ENCODE results near the gene SH2D1B.

DNA sequence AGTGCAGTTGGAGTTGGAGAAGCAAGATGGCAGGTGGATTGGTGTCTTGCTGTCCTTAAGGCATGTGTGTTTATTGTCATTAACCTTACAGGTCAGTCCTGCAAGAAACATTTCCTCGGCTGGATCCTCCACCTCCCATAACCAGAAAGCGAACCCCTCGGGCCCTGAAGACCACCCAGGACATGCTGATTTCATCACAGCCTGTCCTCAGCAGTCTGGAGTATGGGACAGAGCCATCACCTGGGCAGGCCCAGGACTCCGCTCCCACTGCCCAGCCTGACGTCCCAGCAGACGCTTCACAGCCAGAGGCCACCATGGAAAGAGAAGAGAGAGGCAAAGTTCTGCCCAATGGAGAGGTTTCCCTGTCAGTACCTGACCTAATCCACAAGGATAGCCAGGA, 28.8 kb downstream of the SH2D1B start:
- TF ChIP-seq POLR2AphosphoS5 (IDR thresholded peaks at IDR 0.05) = no peak
- TF ChIP-seq, protein P1, sequence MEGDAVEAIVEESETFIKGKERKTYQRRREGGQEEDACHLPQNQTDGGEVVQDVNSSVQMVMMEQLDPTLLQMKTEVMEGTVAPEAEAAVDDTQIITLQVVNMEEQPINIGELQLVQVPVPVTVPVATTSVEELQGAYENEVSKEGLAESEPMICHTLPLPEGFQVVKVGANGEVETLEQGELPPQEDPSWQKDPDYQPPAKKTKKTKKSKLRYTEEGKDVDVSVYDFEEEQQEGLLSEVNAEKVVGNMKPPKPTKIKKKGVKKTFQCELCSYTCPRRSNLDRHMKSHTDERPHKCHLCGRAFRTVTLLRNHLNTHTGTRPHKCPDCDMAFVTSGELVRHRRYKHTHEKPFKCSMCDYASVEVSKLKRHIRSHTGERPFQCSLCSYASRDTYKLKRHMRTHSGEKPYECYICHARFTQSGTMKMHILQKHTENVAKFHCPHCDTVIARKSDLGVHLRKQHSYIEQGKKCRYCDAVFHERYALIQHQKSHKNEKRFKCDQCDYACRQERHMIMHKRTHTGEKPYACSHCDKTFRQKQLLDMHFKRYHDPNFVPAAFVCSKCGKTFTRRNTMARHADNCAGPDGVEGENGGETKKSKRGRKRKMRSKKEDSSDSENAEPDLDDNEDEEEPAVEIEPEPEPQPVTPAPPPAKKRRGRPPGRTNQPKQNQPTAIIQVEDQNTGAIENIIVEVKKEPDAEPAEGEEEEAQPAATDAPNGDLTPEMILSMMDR (IDR thresholded peaks at IDR 0.05) = no peak
- no peak for TF ChIP-seq POLR2A (IDR thresholded peaks at IDR 0.05)

Measured in upper lobe of left lung (tissue), 4 donors.